Endothelial cell (in vitro differentiated cells): Measurements from ENCODE around the gene INPP4A. TPM values are rescaled to one million over a fixed set of nuclear protein-coding genes. Genes with fewer than 3 reads are reported as not detected.

Experiments used
- DNase-seq: peaks from one replicate; pipeline ENCODE4 v3.0.0; 2021; ENCODE audit warnings: low spot score
- H3K27ac Mint-ChIP-seq: one replicate; pipeline ENCODE4 v1.8.0; 2021; ENCODE audit warnings: mixed read lengths, inconsistent platforms; ENCODE audit not compliant: unreplicated experiment
- H3K27me3 Mint-ChIP-seq: one replicate; pipeline ENCODE4 v1.8.0; 2021; ENCODE audit warnings: mild to moderate bottlenecking, moderate library complexity, mixed read lengths, inconsistent platforms; ENCODE audit not compliant: unreplicated experiment
- H3K36me3 Mint-ChIP-seq: one replicate; pipeline ENCODE4 v1.8.0; 2021; ENCODE audit warnings: mild to moderate bottlenecking, low read depth, mixed read lengths, inconsistent platforms; ENCODE audit not compliant: unreplicated experiment
- H3K4me1 Mint-ChIP-seq: one replicate; pipeline ENCODE4 v1.8.0; 2021; ENCODE audit warnings: mild to moderate bottlenecking, mixed read lengths, inconsistent platforms; ENCODE audit not compliant: unreplicated experiment
- H3K4me3 Mint-ChIP-seq: one replicate; pipeline ENCODE4 v1.8.0; 2021; ENCODE audit warnings: mild to moderate bottlenecking, mixed read lengths, inconsistent platforms; ENCODE audit not compliant: unreplicated experiment
- H3K9me3 Mint-ChIP-seq: one replicate; pipeline ENCODE4 v1.8.0; 2021; ENCODE audit warnings: mixed read lengths, inconsistent platforms; ENCODE audit not compliant: unreplicated experiment
- total RNA-seq: library from RNA; stranded (reverse); fragmentation: NEBNext Ultra II Directional; extraction: Animal tissue kit (Norgen Biotek cat#: 25700); gene quantifications from one replicate; pipeline ENCODE4 v1.2.1, GENCODE V29; 2021; ENCODE audit not compliant: unreplicated experiment
- TF ChIP-seq, protein P1 (sequence below): fragments of 200-600 bp; sonication (generic); IDR thresholded peaks from one replicate; pipeline ENCODE4 v1.5.0; 2021; ENCODE audit warnings: antibody characterized with exemption; ENCODE audit not compliant: unreplicated experiment

INPP4A gene
- total RNA-seq, 1 donor from 2014 or later, result 26.8 TPM

DNA sequence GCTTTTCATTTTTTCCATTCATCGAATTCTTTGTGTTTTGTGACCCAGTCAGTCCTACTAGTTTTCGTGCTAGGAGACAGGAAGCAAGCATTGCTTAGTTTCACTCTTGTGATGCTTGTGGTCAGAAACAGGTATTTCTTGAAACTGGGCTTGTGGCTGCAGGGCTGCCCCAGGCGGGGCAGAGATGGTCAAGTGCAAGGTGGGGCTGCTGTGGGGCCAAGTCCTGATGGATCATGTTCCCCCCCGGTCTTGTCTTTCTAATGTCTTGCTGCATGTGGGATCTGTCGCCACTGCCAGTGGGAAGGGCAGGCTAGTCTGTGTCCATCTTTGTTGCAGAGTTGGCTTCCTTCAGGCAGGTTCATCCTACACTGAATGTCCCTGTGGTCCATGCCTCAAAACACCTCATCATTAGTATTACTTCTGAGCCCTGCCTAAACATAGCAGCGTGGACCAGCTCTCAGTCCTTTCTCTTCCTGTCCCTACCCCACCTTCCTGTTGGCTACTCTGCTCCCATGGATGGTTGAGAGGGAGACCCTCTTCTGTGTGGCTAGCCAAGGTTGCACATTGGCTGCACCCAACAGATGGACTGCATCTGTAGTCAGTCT is 38.7 kb downstream of the INPP4A start:
- Mint-ChIP-seq H3K4me1 (peaks cover 45% of the 10 kb centered on the region), H3K36me3 (no peaks in the 10 kb centered on the region), H3K9me3 (no peaks in the 10 kb centered on the region), H3K27me3 (no peaks in the 10 kb centered on the region), H3K4me3 (no peak overlapping the region), H3K27ac (no peak overlapping the region)
- no peak for DNase-seq
- TF ChIP-seq, protein P1, sequence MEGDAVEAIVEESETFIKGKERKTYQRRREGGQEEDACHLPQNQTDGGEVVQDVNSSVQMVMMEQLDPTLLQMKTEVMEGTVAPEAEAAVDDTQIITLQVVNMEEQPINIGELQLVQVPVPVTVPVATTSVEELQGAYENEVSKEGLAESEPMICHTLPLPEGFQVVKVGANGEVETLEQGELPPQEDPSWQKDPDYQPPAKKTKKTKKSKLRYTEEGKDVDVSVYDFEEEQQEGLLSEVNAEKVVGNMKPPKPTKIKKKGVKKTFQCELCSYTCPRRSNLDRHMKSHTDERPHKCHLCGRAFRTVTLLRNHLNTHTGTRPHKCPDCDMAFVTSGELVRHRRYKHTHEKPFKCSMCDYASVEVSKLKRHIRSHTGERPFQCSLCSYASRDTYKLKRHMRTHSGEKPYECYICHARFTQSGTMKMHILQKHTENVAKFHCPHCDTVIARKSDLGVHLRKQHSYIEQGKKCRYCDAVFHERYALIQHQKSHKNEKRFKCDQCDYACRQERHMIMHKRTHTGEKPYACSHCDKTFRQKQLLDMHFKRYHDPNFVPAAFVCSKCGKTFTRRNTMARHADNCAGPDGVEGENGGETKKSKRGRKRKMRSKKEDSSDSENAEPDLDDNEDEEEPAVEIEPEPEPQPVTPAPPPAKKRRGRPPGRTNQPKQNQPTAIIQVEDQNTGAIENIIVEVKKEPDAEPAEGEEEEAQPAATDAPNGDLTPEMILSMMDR, result no peak

DNA sequence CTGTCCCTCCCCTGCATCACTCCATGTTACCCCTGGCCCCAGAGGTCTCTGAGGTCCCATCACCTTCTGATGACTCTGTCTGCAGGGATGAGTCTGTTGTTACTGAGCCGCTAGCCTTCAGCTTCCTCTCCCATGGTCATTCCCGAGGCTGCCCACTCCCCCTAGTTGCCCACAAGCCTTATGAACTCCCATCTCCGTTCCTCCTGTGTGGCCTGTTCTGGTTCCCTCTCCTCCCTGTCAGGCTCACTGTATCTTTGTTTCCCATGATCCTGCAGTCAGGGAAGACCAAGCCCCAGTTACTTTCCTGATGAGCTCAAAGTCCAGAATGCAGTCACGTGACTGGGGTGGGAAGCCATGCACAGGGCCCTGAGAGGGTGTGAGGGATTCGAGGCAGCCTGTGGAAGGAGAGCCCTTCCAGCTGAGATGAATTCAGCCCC is 39.5 kb downstream of the INPP4A start:
- Mint-ChIP-seq H3K4me1 (peaks cover 46% of the 10 kb centered on the region), H3K4me3 (no peak overlapping the region), H3K27ac (no peak overlapping the region), H3K9me3 (no peaks in the 10 kb centered on the region), H3K36me3 (no peaks in the 10 kb centered on the region), H3K27me3 (peaks cover 3% of the 10 kb centered on the region)
- no peak for DNase-seq
- TF ChIP-seq, protein P1, result no peak

DNA sequence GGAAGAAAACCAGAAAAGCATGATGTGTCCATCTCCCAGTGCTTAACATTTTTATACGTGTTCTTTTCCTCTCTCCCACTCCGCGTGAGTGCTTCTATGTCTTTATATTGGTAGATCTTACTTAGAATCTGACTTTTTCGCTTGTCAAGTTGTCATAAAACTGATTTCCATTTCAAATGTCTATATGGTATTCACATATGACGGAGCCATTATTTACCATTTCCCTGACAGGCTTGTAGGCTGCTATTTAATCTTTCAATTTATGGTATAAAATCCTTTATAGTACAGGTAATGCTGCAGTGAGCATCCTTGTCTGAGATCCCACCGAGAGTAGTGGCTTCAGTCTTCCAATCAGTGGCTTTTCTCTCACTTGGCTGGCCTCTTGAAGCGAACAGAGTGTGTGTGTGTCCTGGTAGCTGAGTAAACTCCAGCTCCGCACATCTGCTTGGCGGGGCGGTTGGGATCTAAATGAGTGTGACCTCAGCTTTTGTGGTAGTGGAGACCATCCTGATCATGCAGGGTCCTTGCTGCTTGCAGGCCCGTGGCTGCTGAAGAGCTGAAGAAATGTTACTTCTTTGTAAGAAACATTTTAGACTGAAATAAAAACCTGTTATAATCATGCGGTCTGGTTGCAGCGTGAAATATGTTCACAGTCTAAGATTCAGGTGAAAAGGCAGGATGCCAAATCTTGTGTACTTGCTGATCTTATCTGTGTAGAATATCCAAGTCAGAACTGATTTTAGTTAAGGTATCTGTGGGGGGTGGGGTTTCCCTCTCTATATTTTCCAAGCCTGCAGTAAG is 40.2 kb downstream of the INPP4A start:
- Mint-ChIP-seq H3K27ac (no peak overlapping the region), H3K27me3 (peaks cover 3% of the 10 kb centered on the region), H3K36me3 (no peaks in the 10 kb centered on the region), H3K9me3 (no peaks in the 10 kb centered on the region), H3K4me1 (peaks cover 42% of the 10 kb centered on the region), H3K4me3 (no peak overlapping the region)
- no peak for DNase-seq
- TF ChIP-seq, protein P1, result no peak

DNA sequence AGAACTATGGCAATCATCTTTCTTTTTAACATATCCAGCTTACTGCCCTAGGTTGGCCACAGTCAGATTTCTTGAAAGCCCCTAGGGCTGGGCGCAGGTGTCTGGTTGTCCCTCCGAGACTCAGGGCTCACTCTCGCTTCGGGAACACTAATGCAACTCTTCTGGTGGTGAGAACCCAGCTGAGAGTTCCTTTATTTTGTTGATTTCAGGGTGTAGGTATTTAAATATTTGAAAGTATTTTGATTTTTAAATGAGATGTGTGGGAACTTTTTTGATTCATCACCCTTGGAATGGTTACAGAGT is 40.7 kb downstream of the INPP4A start:
- Mint-ChIP-seq H3K27ac (no peak overlapping the region), H3K4me3 (no peak overlapping the region), H3K27me3 (peaks cover 3% of the 10 kb centered on the region), H3K4me1 (peaks cover 40% of the 10 kb centered on the region), H3K9me3 (no peaks in the 10 kb centered on the region), H3K36me3 (no peaks in the 10 kb centered on the region)
- TF ChIP-seq, protein P1, result no peak
- DNase-seq, result no peak

DNA sequence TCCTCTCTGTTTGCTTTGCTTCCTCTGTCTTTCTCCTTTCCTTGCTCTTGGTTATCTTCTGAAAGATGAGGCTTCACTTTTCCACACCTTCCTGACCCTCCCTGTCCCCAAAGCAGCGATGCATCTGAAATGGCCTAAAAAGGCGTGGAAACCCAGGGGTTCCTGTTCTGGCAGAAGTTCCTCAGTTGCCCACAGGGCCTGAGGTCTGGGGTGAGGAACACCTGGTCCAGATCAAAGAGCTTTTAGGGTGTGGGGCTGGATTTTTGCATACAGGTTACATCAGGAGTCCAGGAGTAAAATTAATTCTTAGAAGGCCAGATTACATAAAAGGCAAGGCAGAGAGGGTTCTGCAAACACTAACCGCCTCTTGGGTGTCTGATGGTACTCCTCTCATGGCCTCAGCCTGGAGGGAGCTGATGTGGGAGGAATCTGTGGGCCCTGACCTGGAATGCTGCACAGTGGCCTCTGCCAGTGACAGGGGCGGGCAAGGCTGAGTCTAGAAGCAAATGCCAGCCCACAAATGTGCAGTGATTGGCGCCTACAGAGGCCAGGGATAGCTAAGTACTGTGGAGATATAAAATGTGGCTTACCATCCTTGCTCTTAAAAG is 41.8 kb downstream of the INPP4A start:
- TF ChIP-seq, protein P1, result no peak
- no peak overlapping the region for H3K4me3 Mint-ChIP-seq
- no peaks in the 10 kb centered on the region for H3K36me3 Mint-ChIP-seq
- no peak for DNase-seq
- H3K27ac Mint-ChIP-seq, result no peak overlapping the region
- peaks cover 33% of the 10 kb centered on the region for H3K4me1 Mint-ChIP-seq
- H3K27me3 Mint-ChIP-seq, result peaks cover 3% of the 10 kb centered on the region
- no peaks in the 10 kb centered on the region for H3K9me3 Mint-ChIP-seq
